ENCODE results near the gene CD160. TPM values are rescaled to one million over a fixed set of nuclear protein-coding genes. Genes with fewer than 3 reads are reported as not detected.
A peak's percentile ranks its signal among the peaks of the same experiment; 100 is the strongest.

CD160 gene
- total RNA-seq, 1 experiment from 2014 or later: not detected

GRCh38 chr1:145736191-145736590 lies 16.9 kb downstream of the CD160 start:
- CTCF ChIA-PET: no interaction called here
- H3K9me2 ChIP-seq (ENCODE audit: insufficient read depth): peaks cover 4% of the 10 kb centered on the region; the same call in 1 of the 2 replicates
- no peak for TF ChIP-seq CTCF (conservative IDR thresholded peaks at IDR 0.05)
- TF ChIP-seq EZH2 (IDR thresholded peaks at IDR 0.05; ENCODE audit: low read depth): no peak
- no peaks in the 10 kb centered on the region for H3K27me3 ChIP-seq (ENCODE audit: insufficient read depth, low read depth)
- no peaks in the 10 kb centered on the region for H3K79me2 ChIP-seq (ENCODE audit: low read depth)
- intact Hi-C loops (cut with micrococcal nuclease; ENCODE audit: unreplicated experiment): no loop called here
- no peak for DNase-seq
- no peaks in the 10 kb centered on the region for H3K36me3 ChIP-seq (ENCODE audit: low read depth)
- peaks cover 20% of the 10 kb centered on the region for H3K4me1 ChIP-seq (replicated peaks; ENCODE audit: insufficient read depth)
- H4K20me1 ChIP-seq (ENCODE audit: insufficient read depth): no peaks in the 10 kb centered on the region
- no peak overlapping the region for H2AFZ ChIP-seq
- H3K27ac ChIP-seq: no peak overlapping the region
- POLR2A ChIA-PET (ENCODE audit: unreplicated experiment): interaction anchor here (0.5 kb wide), 1 partner anchor 13 kb away, joined by 3 read pairs; no protein-coding TSS in a partner anchor
- BruUV-seq (replicated peaks): no TSS peak
- no peak overlapping the region for H3K4me2 ChIP-seq
- H3F3A ChIP-seq (ENCODE audit: insufficient read depth, low read depth): peaks cover 17% of the 10 kb centered on the region; the same call in 1 of the 2 replicates
- no peaks in the 10 kb centered on the region for H3K9me3 ChIP-seq (ENCODE audit: insufficient read depth, low read depth)
- no peak overlapping the region for H3K4me3 ChIP-seq

DNA sequence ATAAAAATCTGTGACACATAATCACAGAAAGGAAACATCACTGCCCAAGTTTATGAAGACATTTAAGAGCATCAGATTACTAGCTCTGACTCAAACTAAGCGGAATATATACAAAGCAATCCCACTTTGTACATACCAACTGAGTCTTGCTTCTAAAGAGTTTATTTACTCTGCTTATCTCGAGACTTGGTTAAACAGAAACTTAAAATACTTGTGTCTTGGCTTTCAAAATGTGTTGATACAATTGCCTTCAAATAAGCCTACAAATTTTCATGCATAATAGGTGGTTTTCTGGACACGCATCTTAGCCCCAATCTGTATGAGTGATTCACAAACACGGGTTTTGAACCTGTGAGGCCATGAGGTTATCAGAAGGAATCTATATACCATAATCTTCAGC lies 21.0 kb downstream of the CD160 start:
- Histone ChIP-seq H3K4me2 (peak overlapping the region; percentile 20; the same call in 1 of the 2 replicates), H3K4me1 (replicated peaks; ENCODE audit: insufficient read depth) (peaks cover 20% of the 10 kb centered on the region), H3K27me3 (ENCODE audit: insufficient read depth, low read depth) (no peaks in the 10 kb centered on the region), H3K27ac (peak overlapping the region; percentile 23), H3K36me3 (ENCODE audit: low read depth) (0 out of 2 replicates have a peak, but pooled peaks cover 12% of the 10 kb centered on the region), H3K4me3 (no peak overlapping the region), H3K9me3 (ENCODE audit: insufficient read depth, low read depth) (no peaks in the 10 kb centered on the region), H2AFZ (no peak overlapping the region), H4K20me1 (ENCODE audit: insufficient read depth) (no peaks in the 10 kb centered on the region), H3K9me2 (ENCODE audit: insufficient read depth) (no peaks in the 10 kb centered on the region), H3K79me2 (ENCODE audit: low read depth) (no peaks in the 10 kb centered on the region), H3F3A (ENCODE audit: insufficient read depth, low read depth) (peaks cover 23% of the 10 kb centered on the region; the same call in 1 of the 2 replicates)
- CTCF ChIA-PET: no interaction called here
- BruUV-seq (replicated peaks): no TSS peak
- POLR2A ChIA-PET (ENCODE audit: unreplicated experiment): interaction anchor here (0.7 kb wide), 1 partner anchor 84 kb away, joined by 8 read pairs; no protein-coding TSS in a partner anchor
- DNase-seq: peak in 1 of 2 experiments; percentile 88
- TF ChIP-seq EZH2 (IDR thresholded peaks at IDR 0.05; ENCODE audit: low read depth) (no peak), CTCF (conservative IDR thresholded peaks at IDR 0.05) (no peak)
- intact Hi-C loops (cut with micrococcal nuclease; ENCODE audit: unreplicated experiment): no loop called here

GRCh38 chr1:145747398-145748247 lies 28.3 kb downstream of the CD160 start:
- Histone ChIP-seq H3F3A (ENCODE audit: insufficient read depth, low read depth) (0 out of 2 replicates have a peak, but pooled peaks cover 4% of the 10 kb centered on the region), H3K27ac (no peak overlapping the region), H4K20me1 (ENCODE audit: insufficient read depth) (no peaks in the 10 kb centered on the region), H3K36me3 (ENCODE audit: low read depth) (peaks cover 9% of the 10 kb centered on the region; the same call in 1 of the 2 replicates), H3K79me2 (ENCODE audit: low read depth) (no peaks in the 10 kb centered on the region), H3K4me2 (no peak overlapping the region), H3K9me2 (ENCODE audit: insufficient read depth) (no peaks in the 10 kb centered on the region), H3K9me3 (ENCODE audit: insufficient read depth, low read depth) (no peaks in the 10 kb centered on the region), H2AFZ (no peak overlapping the region), H3K4me1 (replicated peaks; ENCODE audit: insufficient read depth) (no peaks in the 10 kb centered on the region), H3K4me3 (no peak overlapping the region), H3K27me3 (ENCODE audit: insufficient read depth, low read depth) (no peaks in the 10 kb centered on the region)
- no TSS peak for BruUV-seq (replicated peaks)
- ChIA-PET POLR2A (ENCODE audit: unreplicated experiment) (no interaction called here), CTCF (no interaction called here)
- intact Hi-C loops (cut with micrococcal nuclease; ENCODE audit: unreplicated experiment): no loop called here
- no peak for TF ChIP-seq CTCF (conservative IDR thresholded peaks at IDR 0.05)
- TF ChIP-seq EZH2 (IDR thresholded peaks at IDR 0.05; ENCODE audit: low read depth): no peak
- DNase-seq: no peak
